Right atrium auricular region (tissue), 2 donors: ENCODE measurements around the gene ARMC9. TPM values are rescaled to one million over a fixed set of nuclear protein-coding genes. Genes with fewer than 3 reads are reported as not detected.

Source experiments
- DNase-seq: peaks from one replicate; pipeline ENCODE4 v3.0.0-alpha.2; 2019; ENCODE audit warnings: low spot score
- H3K27ac ChIP-seq, 2 donors: fragments of 200-600 bp; sonication (generic); 1 replicate in 1 of 2; 2 replicates in 1 of 2; pipeline ENCODE4 v1.5.1; 2016 to 2019
- H3K27me3 ChIP-seq, 2 donors: fragments of 200-600 bp; sonication (generic); one replicate each; pipeline versions ENCODE4 v1.5.1 to v1.6.0; 2017 to 2019
- H3K36me3 ChIP-seq: fragments of 200-600 bp; sonication (generic); one replicate; pipeline ENCODE4 v1.5.1; 2016
- H3K4me1 ChIP-seq, 2 donors: fragments of 200-600 bp; sonication (generic); one replicate each; pipeline versions ENCODE4 v1.5.1 to v1.6.0; 2017 to 2019
- H3K4me3 ChIP-seq, 2 donors: fragments of 200-600 bp; sonication (generic); 1 replicate in 1 of 2; 2 replicates in 1 of 2; pipeline ENCODE4 v1.5.1; 2017 to 2019; ENCODE audit warnings: mild to moderate bottlenecking in 1 of 2, moderate library complexity in 1 of 2
- H3K9me3 ChIP-seq, 2 donors: fragments of 200-600 bp; sonication (generic); one replicate each; pipeline ENCODE4 v1.5.1; 2019
- total RNA-seq, 2 donors: library from RNA; depleted of rRNA; stranded (reverse); fragments of >200 nt; gene quantifications; one replicate each; pipeline ENCODE4 v1.1.0, GENCODE V29; 2016
- TF ChIP-seq, protein P1 (sequence below), 2 donors: fragments of 200-600 bp; sonication (generic); IDR thresholded peaks; one replicate each; pipeline ENCODE4 v1.5.1; 2019; ENCODE audit warnings: antibody characterized with exemption in 2 of 2

Gene ARMC9
- total RNA-seq, 2 donors from 2014 or later: 2.0 to 2.9 TPM

DNA sequence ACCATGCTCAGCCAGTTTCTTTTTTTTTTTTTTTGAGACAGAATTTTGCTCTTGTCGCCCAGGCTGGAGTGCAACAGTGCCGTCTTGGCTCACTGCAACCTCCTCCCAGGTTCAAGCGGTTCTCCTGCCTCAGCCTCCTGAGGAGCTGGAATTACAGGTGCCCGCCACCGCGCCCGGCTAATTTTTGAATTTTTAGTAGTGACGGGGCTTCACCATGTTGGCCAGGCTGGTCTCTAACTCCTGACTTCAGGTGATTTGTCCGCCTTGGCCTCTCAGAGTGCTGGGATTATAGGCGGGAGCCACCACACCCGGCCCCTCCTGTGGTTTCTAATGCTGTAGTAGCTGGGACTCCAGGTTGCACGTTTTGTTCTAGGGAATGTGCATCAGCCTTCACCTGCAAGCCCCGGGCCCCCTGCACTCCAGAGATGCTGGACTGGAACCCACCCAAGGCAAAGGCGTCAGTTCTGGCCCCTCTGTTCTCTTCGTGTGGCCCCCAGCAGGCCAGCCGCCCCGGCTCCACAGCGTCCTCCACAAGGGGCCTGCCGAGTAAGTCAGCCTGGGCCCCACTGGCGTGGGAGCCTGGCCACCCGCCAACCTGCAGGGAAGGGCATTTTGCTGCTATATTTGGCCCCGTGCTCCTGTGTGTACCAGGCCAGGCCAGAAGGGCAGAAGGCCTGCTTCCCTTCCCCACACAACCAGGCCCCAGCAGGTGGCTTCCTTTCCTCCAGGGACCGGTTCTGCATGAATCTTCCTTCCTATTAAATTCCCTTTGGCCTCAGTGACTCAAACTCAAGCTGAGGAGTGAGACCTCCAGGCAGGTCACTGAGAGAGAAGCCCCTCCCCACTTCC lies 171.4 kb downstream of the ARMC9 start:
- TF ChIP-seq, protein P1, sequence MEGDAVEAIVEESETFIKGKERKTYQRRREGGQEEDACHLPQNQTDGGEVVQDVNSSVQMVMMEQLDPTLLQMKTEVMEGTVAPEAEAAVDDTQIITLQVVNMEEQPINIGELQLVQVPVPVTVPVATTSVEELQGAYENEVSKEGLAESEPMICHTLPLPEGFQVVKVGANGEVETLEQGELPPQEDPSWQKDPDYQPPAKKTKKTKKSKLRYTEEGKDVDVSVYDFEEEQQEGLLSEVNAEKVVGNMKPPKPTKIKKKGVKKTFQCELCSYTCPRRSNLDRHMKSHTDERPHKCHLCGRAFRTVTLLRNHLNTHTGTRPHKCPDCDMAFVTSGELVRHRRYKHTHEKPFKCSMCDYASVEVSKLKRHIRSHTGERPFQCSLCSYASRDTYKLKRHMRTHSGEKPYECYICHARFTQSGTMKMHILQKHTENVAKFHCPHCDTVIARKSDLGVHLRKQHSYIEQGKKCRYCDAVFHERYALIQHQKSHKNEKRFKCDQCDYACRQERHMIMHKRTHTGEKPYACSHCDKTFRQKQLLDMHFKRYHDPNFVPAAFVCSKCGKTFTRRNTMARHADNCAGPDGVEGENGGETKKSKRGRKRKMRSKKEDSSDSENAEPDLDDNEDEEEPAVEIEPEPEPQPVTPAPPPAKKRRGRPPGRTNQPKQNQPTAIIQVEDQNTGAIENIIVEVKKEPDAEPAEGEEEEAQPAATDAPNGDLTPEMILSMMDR (IDR thresholded peaks at IDR 0.05): no peak
- H3K36me3 ChIP-seq: no peaks in the 10 kb centered on the region
- H3K4me1 ChIP-seq: peaks cover 0 to 16% of the 10 kb centered on the region in 2 donors
- no peak for DNase-seq
- H3K9me3 ChIP-seq: no peaks in the 10 kb centered on the region
- no peak overlapping the region for H3K27ac ChIP-seq
- no peak overlapping the region for H3K4me3 ChIP-seq
- no peaks in the 10 kb centered on the region for H3K27me3 ChIP-seq

DNA sequence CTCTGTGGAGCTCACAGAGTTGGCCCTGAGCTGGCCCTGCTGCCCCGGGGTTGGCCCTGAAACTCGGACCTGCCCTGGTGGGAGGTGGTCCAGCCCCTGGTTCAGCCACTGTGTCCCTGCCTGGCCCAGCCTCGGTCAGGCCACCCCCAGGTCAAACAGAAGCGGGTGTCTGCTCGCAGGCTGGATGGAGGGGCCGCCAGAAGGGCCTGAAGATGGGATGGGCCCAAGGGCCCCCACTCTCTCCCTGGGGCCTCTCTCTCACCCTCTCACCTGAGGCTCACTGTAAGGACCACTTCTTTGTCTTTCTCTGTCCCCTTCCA lies 172.0 kb downstream of the ARMC9 start:
- Histone ChIP-seq H3K9me3 (no peaks in the 10 kb centered on the region), H3K4me3 (no peak overlapping the region), H3K27me3 (no peaks in the 10 kb centered on the region), H3K4me1 (peaks cover 0 to 13% of the 10 kb centered on the region in 2 donors), H3K36me3 (no peaks in the 10 kb centered on the region), H3K27ac (no peak overlapping the region)
- TF ChIP-seq, protein P1 (IDR thresholded peaks at IDR 0.05): no peak
- DNase-seq: no peak

DNA sequence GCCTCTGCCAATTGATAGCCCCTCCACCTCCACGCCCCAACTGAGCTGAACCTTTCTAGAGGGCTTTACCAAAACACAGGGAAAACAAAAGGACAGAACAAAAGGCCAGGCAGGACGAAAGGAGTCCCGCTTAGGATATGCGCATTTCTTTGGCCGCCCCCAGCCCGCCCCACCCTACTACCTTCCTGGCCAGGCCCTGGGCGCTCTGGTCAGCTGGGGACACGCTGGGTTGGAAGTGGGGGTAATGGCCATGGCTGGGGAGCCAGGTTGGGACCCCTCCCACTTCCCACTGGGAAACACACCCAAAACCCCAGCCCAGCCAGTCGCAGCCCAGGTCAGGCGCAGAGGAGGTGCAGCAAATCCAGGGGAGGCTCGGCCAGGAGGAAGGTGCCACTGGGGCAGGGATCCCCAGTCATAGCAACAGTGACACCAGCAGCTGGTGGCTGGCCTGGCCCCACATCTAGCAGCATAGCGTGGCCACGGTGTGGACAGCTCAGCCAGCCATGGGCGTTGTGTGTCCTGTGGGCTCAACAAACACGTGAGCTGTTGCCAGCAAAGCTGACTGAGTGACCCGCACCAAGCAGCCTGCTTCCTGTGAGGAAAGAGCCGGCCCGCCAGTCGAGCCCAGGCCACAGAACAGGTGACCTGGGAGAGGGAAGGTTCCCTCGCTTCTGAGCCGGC lies 172.5 kb downstream of the ARMC9 start:
- TF ChIP-seq, protein P1 (IDR thresholded peaks at IDR 0.05): no peak
- no peak for DNase-seq
- peaks cover 0 to 13% of the 10 kb centered on the region in 2 donors for H3K4me1 ChIP-seq
- H3K36me3 ChIP-seq: no peaks in the 10 kb centered on the region
- no peak overlapping the region for H3K27ac ChIP-seq
- H3K9me3 ChIP-seq: no peaks in the 10 kb centered on the region
- no peak overlapping the region for H3K4me3 ChIP-seq
- H3K27me3 ChIP-seq: no peaks in the 10 kb centered on the region

DNA sequence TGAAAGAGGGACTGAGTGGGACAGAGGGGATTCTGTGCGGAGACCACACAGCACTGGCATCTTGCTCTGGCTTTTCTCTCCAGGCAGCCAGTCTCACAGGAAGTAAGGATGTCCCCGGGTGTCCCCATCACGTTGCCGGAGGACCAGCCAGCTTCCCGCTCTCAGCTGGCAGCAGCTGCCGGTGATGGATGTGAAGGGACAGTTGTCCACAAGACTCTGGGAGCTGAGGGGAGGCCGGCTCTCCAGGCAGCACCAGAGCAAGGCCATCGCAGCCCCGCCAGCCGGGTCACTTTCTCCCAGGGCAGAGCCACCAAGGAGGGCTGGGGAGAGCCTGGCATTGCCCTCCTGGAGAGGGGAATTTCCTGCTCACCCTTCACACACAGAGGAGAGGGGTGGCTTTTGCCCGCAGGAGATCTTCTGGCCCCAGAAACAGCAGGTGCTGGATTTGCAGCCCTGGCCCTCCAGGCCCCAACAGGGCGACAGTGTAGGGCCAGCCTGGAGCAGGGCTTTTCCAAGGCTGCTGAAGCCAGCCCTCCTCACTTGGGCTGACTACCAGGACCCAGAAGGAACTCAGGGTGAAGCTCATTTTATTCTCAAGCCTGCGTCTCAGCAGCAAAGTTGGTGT lies 173.1 kb downstream of the ARMC9 start:
- no peak for DNase-seq
- no peak overlapping the region for H3K4me3 ChIP-seq

DNA sequence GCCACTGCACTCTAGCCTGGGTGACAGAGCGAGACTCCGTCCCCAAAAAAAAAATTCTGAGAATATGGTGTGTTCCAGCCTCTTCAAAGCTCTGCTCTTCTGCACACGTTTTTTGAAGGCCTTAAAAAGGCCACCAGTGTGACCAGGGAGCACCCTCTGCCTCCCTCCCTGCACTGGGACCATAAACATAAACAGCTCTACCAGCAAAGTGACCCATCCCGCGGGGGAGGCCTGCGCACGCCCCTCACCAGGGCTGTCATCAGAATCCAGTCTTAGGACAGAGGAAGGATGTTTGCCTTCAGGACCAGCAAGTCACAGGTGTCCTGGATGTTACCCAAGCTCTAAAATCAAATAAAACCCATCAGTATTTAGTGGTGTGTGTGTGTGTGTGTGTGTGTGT lies 173.9 kb downstream of the ARMC9 start:
- H3K4me3 ChIP-seq: no peak overlapping the region
- no peak overlapping the region for H3K27ac ChIP-seq
- DNase-seq: no peak
- no peaks in the 10 kb centered on the region for H3K36me3 ChIP-seq
- peaks cover 0 to 13% of the 10 kb centered on the region in 2 donors for H3K4me1 ChIP-seq
- TF ChIP-seq, protein P1 (IDR thresholded peaks at IDR 0.05): no peak
- H3K27me3 ChIP-seq: no peaks in the 10 kb centered on the region
- no peaks in the 10 kb centered on the region for H3K9me3 ChIP-seq

More for the DNA sequence above, 173.1 kb downstream of the ARMC9 start:
- Histone ChIP-seq H3K36me3 (no peaks in the 10 kb centered on the region), H3K27me3 (no peaks in the 10 kb centered on the region), H3K4me1 (peaks cover 0 to 13% of the 10 kb centered on the region in 2 donors), H3K27ac (no peak overlapping the region), H3K9me3 (no peaks in the 10 kb centered on the region)
- TF ChIP-seq, protein P1 (IDR thresholded peaks at IDR 0.05): no peak
